IPS DF 19.7 (cell line): Measurements from ENCODE around the gene SSR3.
"Not testable (repeated sequence)": the region's sequence is repeated elsewhere in the genome, so short reads cannot be mapped to it uniquely, and the experiment has no call there.

Experiments used
- DNase-seq: peaks from one replicate; pipeline ENCODE4 v3.0.0-alpha.2; 2013; ENCODE audit warnings: low read depth, low spot score

SSR3 gene

DNA sequence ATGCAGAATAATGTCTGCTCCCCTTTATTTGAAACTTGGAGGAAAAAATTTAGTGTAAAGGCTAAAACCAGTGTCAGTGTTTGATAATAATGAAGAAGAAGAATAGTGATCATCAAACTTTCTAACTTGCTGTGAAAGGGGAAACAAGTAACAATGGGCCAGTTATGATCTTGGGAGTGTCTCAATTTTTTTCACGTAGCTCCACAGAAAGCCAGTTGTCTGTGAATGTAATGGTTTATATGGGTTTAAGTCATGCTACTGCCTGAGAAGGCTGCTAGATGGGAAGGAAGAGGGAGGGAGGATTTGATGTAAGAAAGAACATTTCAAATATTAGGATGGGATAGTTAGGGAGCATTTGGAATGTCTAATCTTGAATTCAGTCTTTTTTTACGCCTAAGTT is 21.1 kb upstream of the SSR3 start:
- no peak for DNase-seq

DNA sequence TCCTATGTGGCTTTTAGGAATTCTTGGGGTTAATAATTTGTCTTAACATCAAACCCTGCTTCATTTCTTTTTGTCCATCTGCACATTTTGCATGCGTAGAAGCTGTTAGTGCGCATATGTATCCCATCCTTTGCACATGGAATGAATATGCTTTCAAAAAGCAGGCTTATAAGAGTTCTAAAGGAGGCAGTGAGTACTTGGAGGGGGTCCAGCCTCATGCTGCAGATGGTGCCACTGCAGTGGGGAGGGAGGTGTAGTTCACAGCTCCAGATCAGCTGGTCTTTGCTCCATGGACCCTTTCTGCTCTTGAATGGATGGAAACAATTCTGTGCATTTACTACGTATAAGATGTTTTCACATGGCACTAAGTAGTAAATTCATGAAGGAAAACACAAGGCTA is 20.7 kb upstream of the SSR3 start:
- DNase-seq = no peak

DNA sequence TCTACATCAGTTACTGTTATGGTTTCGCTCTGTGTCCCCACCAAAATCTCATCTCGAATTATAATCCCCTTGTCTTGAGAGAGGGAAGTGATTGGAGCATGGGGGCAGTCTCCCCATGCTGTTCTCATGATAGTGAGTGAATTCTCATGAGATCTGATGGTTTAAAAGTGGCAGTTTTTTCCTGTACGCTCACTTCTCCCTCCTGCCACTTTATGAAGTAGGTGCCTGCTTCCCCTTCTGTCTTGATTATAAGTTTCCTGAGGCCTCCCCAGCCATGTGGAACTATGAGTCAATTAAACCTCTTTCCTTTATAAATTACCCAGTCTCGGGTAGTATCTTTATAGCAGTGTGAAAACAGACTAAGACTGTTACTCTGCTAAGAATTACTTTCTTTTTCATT is 15.0 kb upstream of the SSR3 start:
- DNase-seq = not testable (repeated sequence)

DNA sequence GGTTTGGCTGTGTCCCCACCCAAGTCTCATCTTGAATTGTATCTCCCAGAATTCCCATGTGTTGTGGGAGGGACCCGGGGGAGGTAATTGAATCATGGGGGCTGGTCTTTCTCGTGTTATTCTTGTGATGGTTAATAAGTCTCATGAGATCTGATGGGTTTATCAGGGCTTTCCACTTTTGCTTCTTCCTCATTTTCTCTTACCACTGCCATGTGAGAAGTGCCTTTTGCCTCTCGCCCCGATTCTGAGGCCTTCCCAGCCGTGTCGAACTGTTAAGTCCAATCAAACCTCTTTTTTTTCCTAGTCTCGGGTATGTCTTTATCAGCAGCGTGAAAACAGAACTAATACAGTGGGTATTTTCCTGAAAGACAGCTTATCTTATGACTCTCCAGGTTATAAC is 14.1 kb upstream of the SSR3 start:
- not testable (repeated sequence) for DNase-seq

DNA sequence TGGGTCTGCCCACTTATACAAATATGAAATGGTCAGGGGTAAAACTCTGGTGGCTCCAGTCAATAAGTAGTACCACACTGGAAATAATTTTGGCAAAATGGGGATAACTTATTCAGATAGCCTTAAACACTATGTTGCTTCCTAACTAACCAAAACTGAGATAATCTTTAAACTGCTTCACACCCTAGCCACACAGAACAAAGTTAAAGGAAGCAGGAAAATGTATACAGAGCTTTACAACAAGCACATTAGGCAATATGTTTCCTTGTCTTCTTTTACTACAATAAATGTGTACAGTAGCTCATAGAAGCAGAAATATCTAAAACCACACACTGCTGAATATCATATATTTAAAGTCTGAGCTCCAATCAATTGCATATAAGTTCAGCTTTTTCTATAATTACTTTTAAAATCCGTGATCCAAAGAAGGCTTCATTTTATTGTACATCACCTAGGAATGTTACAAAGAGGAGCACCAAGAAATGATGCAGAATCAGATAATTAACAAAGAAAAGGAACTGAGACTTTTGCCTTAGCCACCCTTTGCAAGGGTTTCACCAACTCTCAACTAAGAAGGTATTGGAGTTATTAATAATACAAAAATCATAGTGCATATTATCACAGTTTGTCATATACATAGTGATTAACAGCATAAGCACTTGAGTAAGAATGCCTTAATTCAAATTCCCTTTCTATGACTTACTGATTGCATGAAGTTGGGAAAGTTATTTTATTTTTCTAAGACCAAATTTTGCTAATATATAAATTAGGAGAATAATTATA is 9.2 kb upstream of the SSR3 start:
- DNase-seq = no peak

DNA sequence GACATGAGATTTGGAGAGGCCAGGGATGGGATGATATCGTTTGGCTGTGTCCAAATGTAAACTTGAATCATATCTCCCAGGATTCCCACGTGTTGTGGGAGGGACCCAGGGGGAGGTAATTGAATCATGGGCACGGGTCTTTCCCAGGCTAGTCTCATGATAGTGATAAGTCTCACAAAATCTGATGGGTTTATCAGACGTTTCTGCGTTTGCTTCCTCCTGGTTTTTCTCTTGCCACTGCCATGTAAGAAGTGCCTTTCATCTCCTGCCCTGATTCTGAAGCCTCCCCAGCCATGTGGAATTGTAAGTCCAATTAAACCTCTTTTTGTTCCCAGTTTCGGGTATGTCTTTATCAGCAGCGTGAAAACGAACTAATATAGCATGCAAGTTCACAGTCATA is 7.6 kb upstream of the SSR3 start:
- not testable (repeated sequence) for DNase-seq

DNA sequence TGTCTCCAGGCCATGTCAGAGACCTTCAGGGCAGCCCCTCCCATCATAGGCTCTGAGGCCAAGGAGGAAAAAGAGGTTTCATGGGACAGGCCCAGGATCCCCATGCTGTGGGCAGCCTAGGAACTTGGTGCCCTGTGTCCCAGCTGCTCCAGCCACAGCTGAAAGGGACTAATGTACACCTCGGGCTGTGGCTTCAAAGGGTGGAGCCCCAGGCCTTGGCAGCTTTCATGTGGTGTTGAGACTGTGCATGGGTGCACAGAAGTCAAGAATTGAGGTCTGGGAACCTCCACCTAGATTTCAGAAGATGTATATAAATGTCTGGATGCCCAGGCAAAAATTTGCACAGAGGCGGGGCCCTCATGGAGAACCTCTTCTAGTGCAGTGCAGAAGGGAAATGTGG is 6.6 kb upstream of the SSR3 start:
- no peak for DNase-seq

DNA sequence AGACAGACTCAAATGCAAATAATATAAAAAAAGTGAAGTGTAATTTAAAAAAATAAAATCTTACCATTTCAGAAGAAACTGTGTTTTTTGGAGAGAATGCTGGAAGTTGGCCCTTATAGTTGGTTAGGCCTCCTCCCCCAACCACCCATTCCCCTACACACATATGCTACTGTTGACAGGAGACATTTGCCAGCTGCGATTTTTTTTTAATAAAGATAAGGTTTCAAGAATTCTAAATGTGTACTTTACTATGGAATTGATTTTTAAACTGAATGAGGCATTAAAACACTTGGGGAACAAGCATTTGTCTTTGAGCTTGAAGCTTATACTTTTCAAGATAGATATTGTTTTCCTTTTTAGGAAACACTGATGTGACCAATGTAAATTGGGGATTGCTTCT is 4.4 kb upstream of the SSR3 start:
- no peak for DNase-seq

DNA sequence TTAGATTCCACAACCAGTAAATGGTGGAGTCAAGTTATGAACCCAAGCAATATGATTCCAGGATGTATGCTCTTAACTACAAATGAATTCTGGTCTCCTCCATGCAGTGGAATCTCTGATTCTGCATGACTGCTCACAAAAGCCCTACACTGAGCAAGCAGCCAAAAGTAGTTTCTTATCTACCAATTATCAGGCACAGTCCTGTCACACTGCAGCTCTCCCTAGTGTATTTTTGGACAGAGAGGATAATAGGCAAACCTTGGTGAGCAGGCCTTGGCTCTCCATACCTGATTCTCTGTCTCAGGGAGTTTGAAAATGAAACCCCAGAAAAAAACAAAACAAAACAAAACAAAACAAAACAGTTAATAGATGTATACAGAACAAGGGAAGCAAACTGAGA is 3.5 kb upstream of the SSR3 start:
- no peak for DNase-seq

DNA sequence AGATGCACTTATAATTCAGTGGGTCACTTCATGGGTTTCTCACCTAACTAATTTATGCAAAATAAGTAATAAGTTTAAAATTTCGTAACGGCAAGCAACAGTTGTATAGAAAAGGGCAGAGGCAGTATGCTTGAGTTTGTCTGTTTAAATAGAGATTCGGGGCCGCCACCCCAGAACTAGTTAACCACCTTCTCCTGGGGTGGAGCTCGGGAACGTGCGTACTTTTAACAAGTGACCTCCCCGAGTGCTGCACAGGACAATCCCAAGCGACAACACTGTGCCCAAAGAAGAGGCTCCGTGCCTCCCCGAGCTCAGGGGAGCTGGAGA is 439 bp downstream of the SSR3 start:
- DNase-seq = no peak

DNA sequence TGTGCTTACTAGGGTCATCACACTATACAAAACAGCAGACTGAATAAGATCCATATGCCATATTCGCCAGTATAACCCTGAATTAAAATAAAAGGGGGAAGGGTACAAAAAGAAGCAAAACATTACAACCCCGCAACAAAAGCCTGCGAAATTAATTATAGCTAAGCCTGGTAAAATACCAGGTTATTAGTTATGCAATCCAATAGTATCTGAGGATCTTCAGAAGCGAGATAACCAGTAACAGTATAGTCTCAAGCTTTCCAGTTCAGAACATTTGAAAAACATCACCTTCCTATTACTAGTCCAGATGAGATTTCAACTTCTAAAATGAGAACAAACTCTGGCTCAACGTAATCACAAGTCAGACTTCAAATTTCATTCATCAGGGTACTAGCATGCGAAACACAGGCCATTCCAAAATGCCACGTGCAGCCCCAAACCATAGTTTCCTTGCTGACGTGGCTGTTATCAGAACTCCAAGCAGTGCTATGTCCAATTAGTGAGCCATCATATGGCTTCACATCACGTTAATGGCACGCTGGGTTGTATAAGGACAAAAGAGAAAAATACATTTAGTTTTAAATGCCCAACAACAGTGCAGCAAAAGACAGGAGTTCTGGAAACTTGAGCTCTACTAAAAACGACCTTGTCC is 1.1 kb downstream of the SSR3 start:
- DNase-seq = no peak

DNA sequence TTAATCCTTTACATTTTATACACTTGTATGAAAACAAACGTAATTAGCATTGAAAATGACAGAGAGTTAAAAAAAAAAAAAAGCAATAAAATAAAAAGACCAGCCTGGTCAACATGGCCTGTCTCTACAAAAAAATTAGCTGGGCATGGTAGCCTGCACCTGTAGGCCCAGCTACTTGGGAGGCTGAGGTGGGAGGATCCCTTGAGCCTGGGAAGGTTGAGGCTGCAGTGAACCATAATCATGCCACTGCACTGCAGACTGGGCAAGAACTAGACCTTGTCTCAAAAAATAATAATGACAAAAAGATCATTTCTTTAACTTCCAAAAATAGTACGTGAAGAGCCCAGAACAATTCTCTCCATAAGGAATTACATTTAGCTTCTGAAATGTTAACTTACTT is 1.9 kb downstream of the SSR3 start:
- DNase-seq = no peak

DNA sequence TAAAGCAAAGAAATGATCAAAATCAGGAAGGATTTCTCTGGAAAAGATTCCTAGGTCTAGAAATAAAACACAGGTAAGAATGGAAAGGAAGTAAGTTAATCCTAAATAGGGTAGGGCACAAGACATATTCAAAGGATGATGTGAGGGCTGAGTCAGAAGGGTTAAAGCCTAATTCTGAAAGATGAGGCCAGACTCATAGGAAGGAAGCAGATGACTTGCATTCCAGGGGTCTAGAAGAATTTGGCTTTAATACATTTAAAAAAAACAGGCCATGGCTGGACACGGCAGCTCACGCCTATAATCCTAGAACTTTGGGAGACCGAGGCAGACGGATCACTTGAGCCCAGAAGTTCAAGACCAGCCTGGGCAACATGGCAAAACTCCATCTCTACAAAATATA is 3.2 kb downstream of the SSR3 start:
- no peak for DNase-seq

DNA sequence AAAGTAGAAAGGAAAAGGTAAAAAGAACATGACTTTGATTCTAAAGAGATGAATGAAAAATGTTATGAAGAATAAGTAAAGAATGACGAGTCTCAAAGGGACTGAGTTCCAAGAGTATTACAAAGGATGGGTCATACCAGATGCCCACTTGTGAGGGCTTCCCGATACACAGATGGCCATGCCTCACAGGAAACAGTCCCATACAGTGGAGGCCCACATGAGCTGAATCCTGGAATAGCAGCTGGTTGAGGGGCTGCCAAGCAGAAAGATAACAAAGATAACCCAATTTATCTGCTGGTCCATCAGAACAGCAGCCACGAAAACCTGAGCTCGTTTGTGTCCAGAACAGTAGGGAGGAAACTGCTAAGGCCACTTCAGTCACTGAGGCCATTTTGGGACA is 3.7 kb downstream of the SSR3 start:
- DNase-seq = no peak

DNA sequence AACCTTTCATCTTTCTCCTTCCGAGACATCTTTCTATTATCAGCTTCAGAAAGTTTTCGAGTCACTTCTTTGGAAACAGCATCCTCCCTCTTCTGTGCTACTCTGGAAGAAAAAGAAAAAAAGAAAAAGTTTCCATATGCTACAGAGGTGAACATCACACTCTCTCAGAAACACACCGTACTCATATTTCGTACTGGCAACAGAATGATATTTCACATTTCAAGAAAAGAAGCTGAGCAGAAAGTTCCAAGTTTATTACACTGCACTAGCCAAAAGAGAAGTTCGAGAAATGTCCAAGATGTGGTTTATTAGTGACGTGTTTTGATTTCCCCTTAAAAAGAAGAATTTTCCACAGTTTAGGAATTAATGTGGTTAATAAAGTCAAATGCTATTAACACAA is 6.0 kb downstream of the SSR3 start:
- DNase-seq = no peak

DNA sequence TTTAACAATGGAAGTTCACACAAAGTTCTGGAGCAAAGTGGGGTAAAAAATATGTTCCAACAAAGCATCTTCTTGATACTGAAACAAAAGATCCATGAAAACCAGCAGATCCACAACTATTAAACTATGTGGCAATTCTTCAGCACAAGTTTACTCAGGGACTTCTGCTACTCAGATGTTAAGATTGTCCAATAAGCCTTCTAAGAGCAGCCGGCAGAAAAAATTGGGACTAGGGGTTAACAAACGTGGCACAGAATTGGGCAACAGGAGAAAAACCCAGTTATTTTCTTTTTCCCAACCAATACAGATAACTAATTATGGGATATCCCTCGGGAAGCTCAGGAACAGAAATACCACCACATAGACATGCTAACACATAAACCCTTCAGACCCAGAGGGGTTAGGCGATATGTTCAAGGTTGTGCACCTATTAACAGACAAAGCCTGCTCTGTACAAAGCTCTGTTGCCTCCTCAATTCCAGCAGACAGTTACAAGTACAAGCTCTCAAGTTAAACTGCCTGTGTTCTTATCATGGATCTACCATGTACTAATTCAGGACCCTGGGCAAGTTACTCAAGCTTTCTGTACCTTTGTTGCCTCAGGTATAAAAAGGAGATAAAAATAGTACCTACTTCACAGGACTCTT is 6.8 kb downstream of the SSR3 start:
- no peak for DNase-seq

DNA sequence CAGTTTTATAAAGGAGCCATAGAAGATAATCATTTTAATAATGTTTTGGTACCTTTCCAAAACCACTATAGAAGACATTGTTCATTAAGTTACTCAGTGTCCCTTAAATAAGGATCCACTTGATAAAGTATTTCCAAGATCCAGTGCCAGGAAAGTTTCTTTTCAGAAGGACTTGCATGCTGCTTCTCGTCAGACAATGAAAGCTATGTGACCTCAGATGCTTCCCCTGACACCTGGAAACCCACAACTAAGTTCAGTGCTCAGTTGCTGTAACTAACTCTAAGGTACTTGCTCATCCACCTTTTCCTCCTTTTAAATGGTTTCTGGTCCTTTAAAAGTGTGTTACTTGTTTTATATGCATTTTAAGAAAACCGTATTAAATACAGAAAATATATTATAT is 7.3 kb downstream of the SSR3 start:
- DNase-seq = no peak

DNA sequence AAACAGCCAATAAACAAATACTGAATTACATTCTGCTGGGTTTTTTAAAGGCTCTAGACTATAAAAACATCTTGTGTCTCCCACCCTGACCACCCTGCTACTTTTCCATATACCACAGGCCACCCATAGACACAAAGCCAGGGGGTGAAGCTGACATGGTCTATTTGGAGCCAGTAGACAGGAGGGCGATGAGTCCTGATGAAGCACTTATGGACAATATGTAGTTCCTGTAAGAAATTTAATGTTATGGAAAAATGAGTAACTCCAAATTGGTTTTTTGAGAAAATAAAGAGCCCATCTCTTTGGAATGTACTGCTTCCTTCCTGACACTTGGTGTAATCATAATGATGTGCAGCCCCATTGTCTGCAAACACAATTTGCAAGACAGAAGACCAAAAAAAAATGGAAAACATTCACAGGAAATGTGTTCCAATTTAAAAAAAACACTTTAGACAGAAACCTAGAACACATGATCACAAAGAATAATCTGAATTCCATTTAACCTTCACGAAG is 11.8 kb downstream of the SSR3 start:
- no peak for DNase-seq

DNA sequence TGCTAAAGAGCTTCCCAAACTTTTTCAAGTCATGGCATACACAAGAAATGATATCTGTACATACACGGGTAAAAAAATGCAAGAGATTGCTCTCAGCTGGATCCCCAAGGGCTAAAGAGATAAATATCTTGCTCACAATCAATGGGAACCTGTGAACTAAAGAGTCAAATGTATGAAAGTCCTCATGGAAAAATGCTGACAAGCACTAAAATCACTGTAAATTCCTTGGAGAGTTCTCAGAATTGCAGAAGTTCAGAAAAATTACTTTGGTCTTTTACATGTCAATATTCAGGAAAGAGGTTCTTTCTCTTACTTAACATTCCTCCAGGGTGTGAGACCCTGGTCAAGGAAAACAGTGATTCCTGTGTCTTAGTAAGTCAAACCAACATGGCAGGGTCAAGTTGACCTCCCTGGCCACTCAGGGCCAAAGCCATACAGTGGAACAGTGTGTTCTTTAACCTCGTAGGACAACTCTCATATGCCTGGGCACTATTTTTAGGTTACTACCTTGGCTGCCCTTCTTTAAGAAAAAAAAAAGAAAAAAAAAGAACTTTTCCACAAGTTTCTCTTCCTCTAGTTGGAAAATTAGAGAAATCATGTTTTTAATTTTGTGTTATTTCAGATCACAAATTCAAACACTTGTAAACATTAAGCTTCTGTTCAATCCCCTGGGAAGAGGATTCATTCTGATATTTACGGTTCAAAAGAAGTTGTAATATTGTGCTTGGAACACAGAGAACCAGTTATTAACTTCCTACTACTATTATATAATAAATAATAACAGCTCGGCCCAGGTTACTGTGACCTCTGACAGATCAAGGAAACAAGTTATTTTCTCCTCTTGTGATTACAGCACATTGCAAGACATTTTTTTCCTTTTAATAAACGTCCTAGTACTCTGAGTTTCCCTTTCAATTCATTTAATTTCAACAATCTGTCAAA is 12.5 kb downstream of the SSR3 start:
- DNase-seq = no peak

DNA sequence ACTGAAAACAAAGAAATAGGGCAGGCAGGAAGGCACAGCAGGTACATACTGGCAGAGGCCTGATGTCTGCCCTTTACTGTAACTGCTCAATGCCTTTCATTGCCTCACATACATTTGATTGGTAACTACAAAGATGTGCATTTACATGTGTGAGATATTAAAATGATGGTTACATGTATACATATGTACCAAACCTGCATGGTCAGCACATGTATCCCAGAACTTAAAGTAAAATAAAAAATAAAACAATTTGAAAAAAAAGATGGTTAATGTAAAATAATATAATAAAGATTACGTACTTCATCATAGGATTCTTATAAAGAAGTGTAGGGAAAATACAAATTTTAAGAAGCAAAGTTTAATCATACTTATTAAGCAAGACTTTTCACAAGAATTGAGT is 15.1 kb downstream of the SSR3 start:
- no peak for DNase-seq

DNA sequence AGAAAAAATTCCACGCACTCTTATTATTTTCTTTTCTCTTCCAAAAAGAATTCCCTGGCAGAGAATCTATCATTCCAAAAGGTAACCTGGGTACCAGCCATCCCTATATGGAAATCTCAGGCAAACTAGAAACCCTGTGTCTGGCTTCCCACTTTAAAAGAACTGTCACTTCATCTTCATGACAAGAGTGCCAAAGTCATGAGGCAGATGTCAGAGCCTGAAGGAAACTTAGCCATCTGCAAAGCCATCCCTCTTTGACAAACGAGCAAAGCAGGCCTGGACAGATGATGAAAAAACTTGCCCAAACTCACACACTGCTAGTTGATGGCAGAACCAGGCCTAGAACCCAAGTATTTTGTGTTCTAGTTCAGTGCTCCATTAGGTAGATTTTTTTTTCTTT is 15.9 kb downstream of the SSR3 start:
- DNase-seq = no peak
